ENCODE measurements around the gene TEX22.

DNA sequence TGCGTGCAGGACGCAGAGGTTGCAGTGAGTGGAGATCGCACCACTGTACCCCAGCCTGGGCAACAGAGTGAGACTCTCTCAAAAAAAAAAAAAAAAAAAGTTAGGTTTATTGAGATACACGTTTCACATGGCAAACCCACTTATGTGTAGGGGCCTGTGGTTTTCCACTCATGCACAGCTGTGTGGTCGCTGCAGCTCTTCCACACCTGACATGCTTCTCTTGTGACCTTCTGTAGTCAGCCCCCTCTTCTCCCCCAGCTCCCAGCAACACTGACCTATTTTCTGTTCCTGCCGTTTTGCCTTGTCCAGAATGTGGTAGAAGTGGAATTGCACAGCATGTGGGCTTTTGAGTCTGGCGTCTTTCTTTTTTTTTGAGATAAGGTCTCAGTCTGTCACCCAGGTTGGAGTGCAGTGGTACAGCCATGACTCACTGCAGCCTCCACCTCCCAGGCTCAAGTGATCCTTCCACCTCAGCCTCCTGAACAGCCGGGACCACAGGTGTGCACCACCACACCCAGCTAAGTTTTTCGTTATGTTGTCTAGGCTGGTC lies 29.7 kb downstream of the TEX22 start:
- TF ChIP-seq EZH2 (IDR thresholded peaks at IDR 0.05; ENCODE audit: borderline replicate concordance, insufficient read depth, low read depth, low read length, poor library complexity, severe bottlenecking), result no peak
- TF ChIP-seq, protein P1, sequence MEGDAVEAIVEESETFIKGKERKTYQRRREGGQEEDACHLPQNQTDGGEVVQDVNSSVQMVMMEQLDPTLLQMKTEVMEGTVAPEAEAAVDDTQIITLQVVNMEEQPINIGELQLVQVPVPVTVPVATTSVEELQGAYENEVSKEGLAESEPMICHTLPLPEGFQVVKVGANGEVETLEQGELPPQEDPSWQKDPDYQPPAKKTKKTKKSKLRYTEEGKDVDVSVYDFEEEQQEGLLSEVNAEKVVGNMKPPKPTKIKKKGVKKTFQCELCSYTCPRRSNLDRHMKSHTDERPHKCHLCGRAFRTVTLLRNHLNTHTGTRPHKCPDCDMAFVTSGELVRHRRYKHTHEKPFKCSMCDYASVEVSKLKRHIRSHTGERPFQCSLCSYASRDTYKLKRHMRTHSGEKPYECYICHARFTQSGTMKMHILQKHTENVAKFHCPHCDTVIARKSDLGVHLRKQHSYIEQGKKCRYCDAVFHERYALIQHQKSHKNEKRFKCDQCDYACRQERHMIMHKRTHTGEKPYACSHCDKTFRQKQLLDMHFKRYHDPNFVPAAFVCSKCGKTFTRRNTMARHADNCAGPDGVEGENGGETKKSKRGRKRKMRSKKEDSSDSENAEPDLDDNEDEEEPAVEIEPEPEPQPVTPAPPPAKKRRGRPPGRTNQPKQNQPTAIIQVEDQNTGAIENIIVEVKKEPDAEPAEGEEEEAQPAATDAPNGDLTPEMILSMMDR (IDR thresholded peaks at IDR 0.05), result no peak
